Endodermal cell (in vitro differentiated cells): ENCODE results near the gene PKP3. TPM values are rescaled to one million over a fixed set of nuclear protein-coding genes. Genes with fewer than 3 reads are reported as not detected.

Experiments used
- DNase-seq: peaks from one replicate; pipeline ENCODE4 v3.0.0-alpha.2; 2017
- H3K27ac ChIP-seq: 2 replicates; pipeline ENCODE4 v1.5.1; 2013; ENCODE audit warnings: mild to moderate bottlenecking, low read depth, low read length, moderate library complexity
- H3K27me3 ChIP-seq: 2 replicates; pipeline ENCODE4 v1.6.1; 2013; ENCODE audit warnings: mild to moderate bottlenecking, low read length, moderate library complexity; ENCODE audit not compliant: insufficient read depth, control insufficient read depth, poor library complexity, severe bottlenecking
- H3K36me3 ChIP-seq: 2 replicates; pipeline ENCODE4 v1.7.0; 2013; ENCODE audit warnings: mild to moderate bottlenecking, low read length, moderate library complexity; ENCODE audit not compliant: control insufficient read depth, insufficient read depth
- H3K4me1 ChIP-seq: one replicate; pipeline ENCODE4 v1.7.0; 2013; ENCODE audit warnings: low read length; ENCODE audit not compliant: control insufficient read depth, insufficient read depth
- H3K4me3 ChIP-seq: 2 replicates; pipeline ENCODE4 v1.5.1; 2013; ENCODE audit warnings: mild to moderate bottlenecking, low read length, moderate library complexity
- H3K9ac ChIP-seq: 2 replicates; pipeline ENCODE4 v1.6.1; 2013; ENCODE audit warnings: mild to moderate bottlenecking, low read length, moderate library complexity; ENCODE audit not compliant: poor library complexity, severe bottlenecking; ENCODE audit errors: extremely low read depth
- H3K9me3 ChIP-seq: 2 replicates; pipeline ENCODE4 v1.6.1; 2013; ENCODE audit warnings: mild to moderate bottlenecking, low read length, moderate library complexity; ENCODE audit not compliant: control insufficient read depth
- H3K27ac Mint-ChIP-seq: 2 replicates; pipeline ENCODE4 v1.8.0; 2020; ENCODE audit warnings: mixed read lengths
- H3K27me3 Mint-ChIP-seq: 2 replicates; pipeline ENCODE4 v1.8.0; 2021; ENCODE audit warnings: mild to moderate bottlenecking, mixed read lengths; ENCODE audit not compliant: insufficient read depth
- H3K36me3 Mint-ChIP-seq: 2 replicates; pipeline ENCODE4 v1.8.0; 2020; ENCODE audit warnings: low read depth, mixed read lengths
- H3K4me1 Mint-ChIP-seq: 2 replicates; pipeline ENCODE4 v1.8.0; 2020; ENCODE audit warnings: mixed read lengths
- H3K4me3 Mint-ChIP-seq: 2 replicates; pipeline ENCODE4 v1.8.0; 2020; ENCODE audit warnings: mild to moderate bottlenecking, moderate library complexity, mixed read lengths
- H3K9me3 Mint-ChIP-seq: 2 replicates; pipeline ENCODE4 v1.8.0; 2020; ENCODE audit warnings: mild to moderate bottlenecking, mixed read lengths
- CTCF ChIP-seq: fragments of 200-600 bp; sonication (generic); conservative IDR thresholded peaks from 2 replicates; pipeline ENCODE4 v1.5.0; 2021; ENCODE audit warnings: antibody characterized with exemption, mild to moderate bottlenecking
- WGBS, 2 experiments: methylation state at CpG; one replicate each; pipeline versions ENCODE4 v1.1.5 to v1.1.7; 2013; ENCODE audit warnings: missing lambda C conversion rate in 2 of 2, mixed read lengths in 1 of 2; ENCODE audit not compliant: insufficient coverage in 1 of 2, insufficient read length in 1 of 2; 5-methylcytosine and 5-hydroxymethylcytosine counted together
- total RNA-seq, 2 donors: library from RNA; stranded (reverse); fragmentation: NEBNext Ultra II Directional in 1 of 2; extraction: Animal tissue kit (Norgen Biotek cat#: 25700) in 1 of 2; gene quantifications; 2 replicates in 1 of 2; 3 replicates in 1 of 2; pipeline ENCODE4 v1.2.1, GENCODE V29; 2021

PKP3 gene
- total RNA-seq, 2 donors from 2014 or later: 35.4 to 44.8 TPM

- H3K27me3 Mint-ChIP-seq: peaks cover 8% of the 10 kb centered on the region
- WGBS, 2 experiments: 82 to 86% methylated on average over 29 to 34 of the region's 34 CpGs
- no peaks in the 10 kb centered on the region for H3K27me3 ChIP-seq
- H3K4me1 ChIP-seq: peaks cover 6% of the 10 kb centered on the region
- H3K27ac ChIP-seq: no peak overlapping the region
- peaks cover 33% of the 10 kb centered on the region for H3K9me3 Mint-ChIP-seq
- H3K4me1 Mint-ChIP-seq: peaks cover 12% of the 10 kb centered on the region
- peaks cover 4% of the 10 kb centered on the region for H3K36me3 Mint-ChIP-seq
- H3K9me3 ChIP-seq: peaks cover 31% of the 10 kb centered on the region
- H3K36me3 ChIP-seq: no peaks in the 10 kb centered on the region
- no peak for TF ChIP-seq CTCF
- H3K9ac ChIP-seq: no peak overlapping the region
- H3K4me3 ChIP-seq: no peak overlapping the region
- DNase-seq: no peak
- H3K4me3 Mint-ChIP-seq: no peak overlapping the region
- H3K27ac Mint-ChIP-seq: no peak overlapping the region
These were observed 35.7 kb upstream of the PKP3 start for GRCh38 chr11:358129-358800.

GRCh38 chr11:359181-359714 lies 34.8 kb upstream of the PKP3 start:
- H3K27ac Mint-ChIP-seq: no peak overlapping the region
- no peak for TF ChIP-seq CTCF
- Histone ChIP-seq H3K4me3 (no peak overlapping the region), H3K36me3 (no peaks in the 10 kb centered on the region), H3K27me3 (no peaks in the 10 kb centered on the region), H3K4me1 (peaks cover 6% of the 10 kb centered on the region), H3K9ac (no peak overlapping the region), H3K9me3 (peaks cover 31% of the 10 kb centered on the region), H3K27ac (no peak overlapping the region)
- no peak overlapping the region for H3K4me3 Mint-ChIP-seq
- peaks cover 4% of the 10 kb centered on the region for H3K36me3 Mint-ChIP-seq
- H3K27me3 Mint-ChIP-seq: peaks cover 8% of the 10 kb centered on the region
- peaks cover 33% of the 10 kb centered on the region for H3K9me3 Mint-ChIP-seq
- peaks cover 7% of the 10 kb centered on the region for H3K4me1 Mint-ChIP-seq
- 88 to 90% methylated on average over 3 to 5 of the region's 5 CpGs for WGBS, 2 experiments
- no peak for DNase-seq

- Mint-ChIP-seq H3K4me3 (no peak overlapping the region), H3K9me3 (peaks cover 33% of the 10 kb centered on the region), H3K36me3 (peaks cover 4% of the 10 kb centered on the region), H3K4me1 (no peaks in the 10 kb centered on the region), H3K27ac (no peak overlapping the region), H3K27me3 (peaks cover 8% of the 10 kb centered on the region)
- H3K4me1 ChIP-seq: peaks cover 1% of the 10 kb centered on the region
- H3K27me3 ChIP-seq: no peaks in the 10 kb centered on the region
- H3K9me3 ChIP-seq: peaks cover 31% of the 10 kb centered on the region
- no peak for TF ChIP-seq CTCF
- no peaks in the 10 kb centered on the region for H3K36me3 ChIP-seq
- H3K9ac ChIP-seq: no peak overlapping the region
- no peak for DNase-seq
- H3K4me3 ChIP-seq: no peak overlapping the region
- no peak overlapping the region for H3K27ac ChIP-seq
- WGBS, 2 experiments: 85 to 88% methylated on average over 22 of the region's 22 CpGs
These were observed 33.4 kb upstream of the PKP3 start for GRCh38 chr11:360326-361280.
